ENCODE results near the gene ELMO1.
A peak's percentile ranks its signal among the peaks of the same experiment; 100 is the strongest.
"Not testable (repeated sequence)": the region's sequence is repeated elsewhere in the genome, so short reads cannot be mapped to it uniquely, and the experiment has no call there.

Gene ELMO1

GRCh38 chr7:36994456-36995112 is 454.1 kb downstream of the ELMO1 start:
- FAIRE-seq = no peak

- FAIRE-seq = peak; percentile 84
These were observed 461.5 kb downstream of the ELMO1 start for GRCh38 chr7:36986948-36987724.

GRCh38 chr7:36986511-36986933 is 462.1 kb downstream of the ELMO1 start:
- no peak for FAIRE-seq

DNA sequence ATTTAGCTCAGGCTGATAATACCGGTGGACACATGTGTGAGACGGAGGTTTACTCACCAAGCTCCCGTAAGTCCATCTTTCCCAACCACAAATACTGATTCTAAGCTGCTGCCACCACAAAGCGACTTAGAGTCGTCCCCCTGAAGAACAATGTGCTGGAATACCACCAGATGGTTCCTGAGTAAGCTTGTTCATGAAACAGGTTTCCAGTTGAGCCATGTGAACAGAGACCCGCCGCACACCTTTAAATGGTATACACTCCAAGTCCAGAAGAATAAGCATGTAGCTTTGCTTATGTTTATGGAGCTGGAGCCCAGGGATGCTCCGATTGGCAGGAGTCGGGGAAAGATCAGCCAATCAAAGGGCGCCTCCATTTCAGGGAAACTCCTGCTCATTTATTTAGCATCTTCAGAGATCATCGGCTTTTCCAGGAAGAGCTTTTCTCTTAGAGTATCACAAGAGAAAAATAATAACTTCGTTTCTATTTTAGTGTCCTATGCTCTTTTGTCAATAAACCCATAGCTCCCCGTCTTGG is 462.7 kb downstream of the ELMO1 start:
- no peak for FAIRE-seq

DNA sequence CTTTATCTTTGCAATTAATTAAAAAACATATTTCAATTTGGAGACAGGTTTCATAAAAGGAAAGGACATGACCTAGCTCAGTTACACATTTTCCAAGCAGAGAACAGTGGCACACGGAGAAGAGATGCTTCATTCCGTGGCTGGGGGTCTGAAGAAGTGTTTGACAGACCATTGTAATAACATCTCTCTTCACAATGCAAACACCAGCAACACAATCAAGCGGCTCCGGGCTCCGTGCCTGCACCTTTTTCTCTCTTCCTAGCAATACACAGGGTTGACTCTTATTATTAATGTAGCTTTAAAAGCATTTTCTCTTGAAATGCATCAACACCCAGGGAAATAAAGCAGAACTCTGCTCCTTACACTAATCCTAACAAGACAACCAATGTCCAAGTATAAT is 463.3 kb downstream of the ELMO1 start:
- FAIRE-seq = no peak

DNA sequence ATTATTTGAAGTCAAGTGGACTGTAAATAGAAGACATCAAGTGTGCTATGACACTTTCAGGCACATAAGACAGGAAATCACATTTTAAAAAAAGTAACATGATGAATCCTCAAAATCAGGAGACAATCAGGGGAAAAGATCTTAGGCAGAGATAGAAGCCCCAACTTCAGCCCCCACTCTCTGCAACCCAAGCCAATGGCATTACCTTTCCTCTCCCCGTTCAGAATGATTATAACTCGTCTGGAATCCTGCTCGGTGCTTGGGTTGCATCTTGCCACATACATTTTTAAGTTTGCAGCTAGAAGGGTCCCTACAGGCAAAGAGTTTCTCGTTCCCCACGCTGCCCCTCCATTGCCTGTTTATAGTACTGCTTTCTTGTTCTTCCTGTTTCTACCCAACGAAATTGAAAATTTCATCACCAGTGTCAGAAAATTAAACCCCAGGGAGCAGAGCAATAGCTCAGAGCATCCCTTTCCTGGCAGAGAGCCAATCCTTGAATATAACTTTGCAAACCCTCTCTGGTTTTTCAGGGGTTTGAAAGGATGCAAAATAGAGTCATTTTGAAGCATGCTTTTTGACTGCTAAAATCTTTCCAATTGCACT is 463.9 kb downstream of the ELMO1 start:
- no peak for FAIRE-seq

DNA sequence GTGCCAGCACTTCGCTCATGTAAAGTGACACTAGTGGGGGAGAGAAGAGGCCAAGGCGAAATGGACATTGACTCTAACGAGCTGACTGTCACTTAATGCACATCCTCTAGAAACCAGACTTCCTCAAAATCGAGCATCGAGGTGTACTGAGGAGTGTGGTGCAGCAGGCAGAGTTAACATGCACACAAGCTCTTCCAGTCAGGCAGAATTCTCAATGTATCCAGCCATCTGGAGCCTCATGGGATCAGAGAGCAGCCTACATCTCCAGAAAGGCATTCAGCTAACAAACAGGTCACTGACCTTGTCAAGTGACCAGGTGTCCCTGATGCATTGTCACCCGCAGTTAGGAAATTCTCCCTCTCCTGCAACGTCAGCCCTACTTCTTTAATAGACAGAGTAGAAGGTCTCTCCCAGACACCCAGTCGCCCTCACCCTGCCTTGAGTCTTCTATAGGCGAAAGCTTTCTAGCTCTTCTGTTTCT is 464.6 kb downstream of the ELMO1 start:
- no peak for FAIRE-seq

- FAIRE-seq = no peak
These were observed 465.9 kb downstream of the ELMO1 start for GRCh38 chr7:36982766-36983165.

- FAIRE-seq = no peak
These were observed 468.8 kb downstream of the ELMO1 start for GRCh38 chr7:36979810-36980248.

GRCh38 chr7:36978461-36978860 is 470.2 kb downstream of the ELMO1 start:
- no peak for FAIRE-seq

GRCh38 chr7:36977878-36978277 is 470.8 kb downstream of the ELMO1 start:
- no peak for FAIRE-seq

DNA sequence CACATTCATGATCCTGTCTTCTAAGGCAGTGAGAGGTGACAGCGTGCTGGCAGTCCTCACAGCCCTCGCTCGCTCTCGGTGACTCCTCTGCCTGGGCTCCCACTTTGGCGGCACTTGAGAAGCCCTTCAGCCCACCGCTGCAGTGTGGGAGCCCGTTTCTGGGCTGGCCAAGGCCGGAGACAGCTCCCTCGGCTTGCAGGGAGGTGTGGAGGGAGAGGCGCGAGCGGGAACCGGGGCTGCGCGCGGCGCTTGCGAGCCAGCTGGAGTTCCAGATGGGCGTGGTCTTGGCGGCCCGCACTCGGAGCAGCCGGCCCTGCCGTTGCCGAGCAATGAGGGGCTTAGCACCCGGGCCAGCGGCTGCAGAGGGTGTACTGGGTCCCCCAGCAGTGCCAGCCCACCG is 475.1 kb downstream of the ELMO1 start:
- FAIRE-seq = not testable (repeated sequence)

DNA sequence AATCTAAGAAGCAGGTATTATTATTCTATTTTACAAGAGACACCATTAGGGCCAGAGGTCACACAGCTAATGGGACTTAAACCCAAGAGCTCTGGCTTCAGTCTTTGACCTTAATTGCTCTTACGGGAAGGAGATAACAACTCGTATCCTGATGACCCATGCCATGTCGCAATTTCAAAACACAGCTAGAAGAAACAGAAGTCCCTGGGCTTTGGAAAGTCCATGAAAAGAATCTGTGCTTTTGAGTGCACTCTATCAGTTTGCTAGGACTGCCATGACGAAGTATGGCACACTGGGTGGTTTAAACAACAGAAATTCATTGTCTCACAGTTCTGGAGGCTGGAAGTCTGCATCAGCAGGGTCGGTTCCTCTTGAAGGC is 476.5 kb downstream of the ELMO1 start:
- no peak for FAIRE-seq

GRCh38 chr7:36971515-36972139 is 477.0 kb downstream of the ELMO1 start:
- no peak for FAIRE-seq

GRCh38 chr7:36970551-36971514 is 477.8 kb downstream of the ELMO1 start:
- FAIRE-seq = no peak

GRCh38 chr7:36969376-36969775 is 479.3 kb downstream of the ELMO1 start:
- no peak for FAIRE-seq

- peak; percentile 90 for FAIRE-seq
These were observed 481.3 kb downstream of the ELMO1 start for GRCh38 chr7:36967387-36967786.

- FAIRE-seq = no peak
These were observed 482.0 kb downstream of the ELMO1 start for GRCh38 chr7:36966636-36967035.

- FAIRE-seq = no peak
These were observed 482.6 kb downstream of the ELMO1 start for GRCh38 chr7:36966039-36966438.

DNA sequence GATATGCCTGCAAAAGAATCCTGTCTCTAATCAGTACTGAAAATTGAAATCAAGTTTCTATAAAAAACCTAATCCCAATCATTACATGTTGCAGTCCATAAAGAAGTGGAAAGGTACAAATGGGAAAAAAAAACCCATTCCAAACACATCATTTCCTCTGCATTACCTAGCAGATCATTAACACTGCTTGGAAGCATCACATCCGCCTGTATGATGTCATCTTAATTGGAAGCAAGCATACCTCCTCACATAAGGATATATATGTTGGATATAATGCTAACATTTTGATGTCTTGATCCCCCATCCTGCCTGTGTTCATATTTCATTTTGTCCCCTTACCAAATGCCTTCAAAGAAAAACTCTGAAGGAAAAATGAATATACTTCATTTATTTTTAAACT is 483.0 kb downstream of the ELMO1 start:
- no peak for FAIRE-seq

GRCh38 chr7:36964297-36964696 is 484.4 kb downstream of the ELMO1 start:
- no peak for FAIRE-seq

DNA sequence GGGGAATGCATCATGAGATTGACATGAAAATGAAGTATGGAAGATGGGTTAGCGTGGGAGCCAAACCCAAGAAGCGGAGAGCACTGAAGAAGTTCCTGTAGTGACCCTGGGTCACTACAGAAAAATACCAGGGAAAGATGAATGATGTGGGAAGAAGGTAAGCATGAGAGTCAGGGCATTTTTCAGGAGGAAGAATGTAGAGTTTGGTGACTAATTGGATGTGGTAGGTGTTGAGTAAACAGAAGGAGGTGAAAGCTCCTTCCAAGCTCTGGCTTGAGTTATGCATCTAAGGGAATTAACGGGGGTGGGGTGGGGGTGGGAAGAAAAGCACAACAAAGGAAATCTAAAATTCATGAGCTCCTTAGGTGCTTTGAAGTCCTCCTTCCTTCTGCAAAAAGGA is 486.3 kb downstream of the ELMO1 start:
- FAIRE-seq = no peak
